NB4 (cell line): Measurements from ENCODE around the gene PGP.
"Not testable (repeated sequence)": the region's sequence is repeated elsewhere in the genome, so short reads cannot be mapped to it uniquely, and the experiment has no call there.

ENCODE experiments used
- DNase-seq: peaks from one replicate; pipeline ENCODE4 v3.0.0; 2010; ENCODE audit warnings: low read depth
- H3K4me3 ChIP-seq: one replicate; pipeline ENCODE4 v1.5.1; 2011; ENCODE audit warnings: mild to moderate bottlenecking, low read depth, low read length, moderate library complexity
- CTCF ChIP-seq: IDR thresholded peaks from one replicate; pipeline ENCODE4 v1.5.1; 2012; ENCODE audit warnings: low read depth, low read length
- MAX ChIP-seq: IDR thresholded peaks from 2 replicates; pipeline ENCODE4 v1.6.1; 2011; ENCODE audit warnings: low read depth, low read length
- MYC ChIP-seq: IDR thresholded peaks from 2 replicates; pipeline ENCODE4 v1.6.1; 2011; ENCODE audit warnings: low read depth, low read length
- POLR2A ChIP-seq: IDR thresholded peaks from 2 replicates; pipeline ENCODE4 v1.6.1; 2011; ENCODE audit warnings: mild to moderate bottlenecking; ENCODE audit not compliant: insufficient read length; ENCODE audit errors: extremely low read depth

PGP gene

GRCh38 chr16:2214719-2214968 is at the start of gene PGP:
PGP (minus strand) TSS chr16:2214840; CDS start chr16:2214777, 63 bp downstream.
- no peak for TF ChIP-seq CTCF
- TF ChIP-seq MAX, result no peak
- no peak for TF ChIP-seq POLR2A
- TF ChIP-seq MYC, result no peak
- no peak for DNase-seq
- peak within 1 kb of the TSS; percentile 98 for H3K4me3 ChIP-seq

- DNase-seq, H3K4me3 ChIP-seq: not testable (repeated sequence)
Measured at GRCh38 chr16:2263026-2263425, 48.4 kb upstream of the PGP start.

- no peak overlapping the region for H3K4me3 ChIP-seq
- DNase-seq, result no peak
- no peak for TF ChIP-seq MYC
- TF ChIP-seq MAX, result no peak
- TF ChIP-seq POLR2A, result no peak
- TF ChIP-seq CTCF, result no peak
Measured at GRCh38 chr16:2260250-2260649, 45.6 kb upstream of the PGP start.

GRCh38 chr16:2258530-2258929 is 43.9 kb upstream of the PGP start:
- DNase-seq, H3K4me3 ChIP-seq: not testable (repeated sequence)

- no peak for TF ChIP-seq MAX
- DNase-seq, result no peak
- H3K4me3 ChIP-seq, result no peak overlapping the region
Measured at GRCh38 chr16:2257726-2258125, 43.1 kb upstream of the PGP start.

- H3K4me3 ChIP-seq, result no peak overlapping the region
- TF ChIP-seq POLR2A (no peak), MAX (no peak), MYC (no peak), CTCF (no peak)
Measured at GRCh38 chr16:2256531-2257140, 42.0 kb upstream of the PGP start.

GRCh38 chr16:2253293-2253692 is 38.7 kb upstream of the PGP start:
- TF ChIP-seq MAX (no peak), MYC (no peak), POLR2A (no peak), CTCF (no peak)
- DNase-seq, result no peak
- no peak overlapping the region for H3K4me3 ChIP-seq

More at GRCh38 chr16:2256531-2257140, 42.0 kb upstream of the PGP start:
- DNase-seq, result no peak

- no peak for DNase-seq
- no peak overlapping the region for H3K4me3 ChIP-seq
- TF ChIP-seq MAX, result no peak
- no peak for TF ChIP-seq POLR2A
- TF ChIP-seq MYC, result no peak
- no peak for TF ChIP-seq CTCF
Measured at GRCh38 chr16:2252806-2253148, 38.1 kb upstream of the PGP start.
